ENCODE data around the gene POLR2J. TPM values are rescaled to one million over a fixed set of nuclear protein-coding genes. Genes with fewer than 3 reads are reported as not detected.
"Not testable (repeated sequence)": the region's sequence is repeated elsewhere in the genome, so short reads cannot be mapped to it uniquely, and the experiment has no call there.

The POLR2J gene
- total RNA-seq, 1 donor from 2014 or later = 55.3 TPM

DNA sequence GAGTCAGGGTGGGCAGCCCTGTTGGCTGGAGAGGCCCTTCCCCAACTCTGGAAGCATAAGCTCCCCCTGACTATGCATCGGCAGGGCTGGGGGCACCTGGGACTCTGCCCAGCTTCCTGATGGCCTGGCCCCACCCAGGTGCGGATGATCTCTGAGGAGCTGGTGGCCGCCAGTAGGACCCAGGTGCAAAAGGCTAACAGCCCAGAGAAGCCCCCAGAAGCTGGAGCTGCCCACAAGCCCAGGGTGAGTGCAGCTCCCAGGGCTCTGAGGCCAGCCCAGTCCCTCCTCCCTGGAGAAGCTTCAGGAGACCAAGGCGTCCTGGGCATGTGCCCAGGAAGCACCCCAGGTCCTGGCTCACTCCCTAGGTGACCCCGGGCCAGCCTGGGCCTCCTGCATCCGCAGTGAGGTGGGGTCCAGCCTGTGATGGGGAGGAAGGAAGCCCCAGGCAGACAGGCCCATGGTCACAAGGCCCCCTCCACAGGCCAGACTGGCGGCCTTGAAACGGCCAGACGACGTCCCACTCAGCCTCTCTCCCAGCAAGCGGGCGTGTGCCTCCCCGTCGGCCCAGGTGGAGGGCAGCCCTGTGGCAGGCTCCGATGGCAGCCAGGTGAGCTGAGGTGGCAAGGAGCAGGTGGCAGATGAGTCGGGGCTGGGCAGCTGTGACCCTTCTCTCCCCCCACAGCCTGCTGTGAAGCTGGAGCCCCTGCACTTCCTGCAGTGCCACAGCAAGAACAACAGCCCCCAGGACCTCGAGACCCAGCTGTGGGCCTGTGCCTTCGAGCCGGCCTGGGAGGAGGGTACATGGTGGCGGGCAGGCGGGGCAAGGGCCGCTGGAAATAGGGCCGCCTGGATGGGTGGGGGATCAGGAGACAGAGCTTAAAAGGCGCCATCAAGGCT lies 10.9 kb downstream of the POLR2J start:
- peaks cover 22% of the 10 kb centered on the region for H3K4me1 Mint-ChIP-seq (ENCODE audit: low read depth)
- no peak overlapping the region for H3K4me3 Mint-ChIP-seq
- H3K27ac Mint-ChIP-seq = no peak overlapping the region
- DNase-seq (ENCODE audit: low spot score) = no peak
- peaks cover 8% of the 10 kb centered on the region for H3K36me3 Mint-ChIP-seq (ENCODE audit: low read depth)
- H3K9me3 Mint-ChIP-seq = no peaks in the 10 kb centered on the region
- H3K27me3 Mint-ChIP-seq (ENCODE audit: insufficient read depth) = no peaks in the 10 kb centered on the region
- intact Hi-C loops (cut with micrococcal nuclease) = no loop called here

GRCh38 chr7:102466097-102466496 lies 12.6 kb downstream of the POLR2J start:
- Mint-ChIP-seq H3K4me3 (peak overlapping the region; percentile 94), H3K36me3 (ENCODE audit: low read depth) (peaks cover 7% of the 10 kb centered on the region), H3K27me3 (ENCODE audit: insufficient read depth) (no peaks in the 10 kb centered on the region), H3K4me1 (ENCODE audit: low read depth) (peaks cover 27% of the 10 kb centered on the region), H3K27ac (no peak overlapping the region), H3K9me3 (no peaks in the 10 kb centered on the region)
- intact Hi-C loops (cut with micrococcal nuclease) = no loop called here
- DNase-seq (ENCODE audit: low spot score) = no peak

- peak; percentile 92 for DNase-seq (ENCODE audit: low spot score)
- Mint-ChIP-seq H3K9me3 (no peaks in the 10 kb centered on the region), H3K27ac (peak within 1 kb of the TSS; percentile 69), H3K4me1 (ENCODE audit: low read depth) (peaks cover 27% of the 10 kb centered on the region), H3K4me3 (peak within 1 kb of the TSS; percentile 94), H3K27me3 (ENCODE audit: insufficient read depth) (no peaks in the 10 kb centered on the region), H3K36me3 (ENCODE audit: low read depth) (peaks cover 3% of the 10 kb centered on the region)
- intact Hi-C loops (cut with micrococcal nuclease) = loop anchor here (1.0 to 5.0 kb wide), 7 partner anchors 30 to 177 kb away; partner anchors contain the start of genes PRKRIP1 and SH2B2
These were observed 14.0 kb downstream of the POLR2J start, which contains the start of the genes ALKBH4 and LRWD1 for GRCh38 chr7:102464577-102465280. Gene ALKBH4 (minus strand): TSS chr7:102464863. CDS start chr7:102464836, 27 bp downstream. Gene LRWD1 (plus strand): TSS chr7:102464984. CDS start chr7:102465081, 97 bp downstream.

GRCh38 chr7:102463841-102464576 lies 14.7 kb downstream of the POLR2J start:
- Mint-ChIP-seq H3K4me3 (peak overlapping the region; percentile 94), H3K27ac (peak overlapping the region; percentile 69), H3K9me3 (no peaks in the 10 kb centered on the region), H3K36me3 (ENCODE audit: low read depth) (peaks cover 3% of the 10 kb centered on the region), H3K27me3 (ENCODE audit: insufficient read depth) (no peaks in the 10 kb centered on the region), H3K4me1 (ENCODE audit: low read depth) (peaks cover 27% of the 10 kb centered on the region)
- intact Hi-C loops (cut with micrococcal nuclease) = loop anchor here (1.0 to 5.0 kb wide), 6 partner anchors 30 to 177 kb away; partner anchors contain the start of genes PRKRIP1 and SH2B2
- no peak for DNase-seq (ENCODE audit: low spot score)

DNA sequence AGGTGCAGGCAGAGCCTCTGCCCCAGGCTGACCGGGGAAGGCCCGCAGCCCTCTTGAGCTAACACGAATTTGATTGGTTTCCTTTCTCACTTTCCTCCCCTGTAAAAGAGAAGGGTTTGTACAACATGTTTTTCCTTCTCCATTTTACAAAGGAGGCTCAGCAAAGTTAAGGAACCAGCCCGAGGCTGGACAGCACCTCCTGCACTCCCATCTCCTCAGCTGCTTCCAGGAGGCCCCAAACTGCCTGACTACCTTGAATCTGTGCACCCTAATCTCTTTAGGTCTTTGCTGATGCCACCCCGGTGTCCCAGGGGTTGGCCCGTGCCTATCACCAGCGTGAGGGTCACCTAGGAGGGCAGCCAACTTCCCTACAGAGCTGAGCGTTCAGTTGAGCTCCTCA lies 18.3 kb downstream of the POLR2J start:
- Mint-ChIP-seq H3K27ac (no peak overlapping the region), H3K9me3 (no peaks in the 10 kb centered on the region), H3K4me1 (ENCODE audit: low read depth) (peaks cover 14% of the 10 kb centered on the region), H3K36me3 (ENCODE audit: low read depth) (peaks cover 1% of the 10 kb centered on the region), H3K4me3 (no peak overlapping the region), H3K27me3 (ENCODE audit: insufficient read depth) (no peaks in the 10 kb centered on the region)
- intact Hi-C loops (cut with micrococcal nuclease) = loop anchor here (5.0 kb wide), 1 partner anchor 173 kb away; the partner anchor contains the start of gene SH2B2
- DNase-seq (ENCODE audit: low spot score) = no peak

DNA sequence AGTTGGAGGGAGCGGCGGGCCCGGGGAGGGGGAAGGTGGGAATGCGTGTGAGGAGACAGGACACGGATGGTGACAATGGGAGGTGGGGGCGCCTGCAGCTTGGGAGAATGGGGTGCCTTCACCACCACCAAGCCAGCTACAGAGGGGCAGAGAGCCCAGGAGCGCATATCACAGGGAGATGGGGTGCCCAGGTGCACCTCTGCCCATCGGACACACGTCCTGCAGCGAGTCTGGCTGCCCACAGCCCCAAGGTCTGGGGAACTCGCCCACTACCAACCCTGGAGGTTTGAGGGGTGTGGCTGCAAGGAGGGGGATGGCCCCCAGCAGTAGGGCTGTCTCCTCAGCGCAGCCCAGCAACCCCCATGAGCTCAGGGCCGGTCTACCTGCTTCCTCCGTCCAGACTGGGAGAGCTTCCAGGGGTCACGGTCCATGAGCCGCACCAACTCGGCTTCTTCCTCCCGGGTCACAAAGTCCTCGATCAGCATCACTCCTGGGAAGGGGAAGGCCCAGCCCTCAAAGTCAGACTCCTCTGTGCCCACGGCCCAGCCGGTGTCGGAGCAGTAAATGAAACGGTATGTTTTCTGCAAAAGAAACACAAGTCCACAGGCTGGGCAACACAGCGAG lies 19.4 kb downstream of the POLR2J start:
- no peaks in the 10 kb centered on the region for H3K9me3 Mint-ChIP-seq
- no peak overlapping the region for H3K27ac Mint-ChIP-seq
- no peak overlapping the region for H3K4me3 Mint-ChIP-seq
- intact Hi-C loops (cut with micrococcal nuclease) = no loop called here
- DNase-seq (ENCODE audit: low spot score) = no peak
- H3K27me3 Mint-ChIP-seq (ENCODE audit: insufficient read depth) = no peaks in the 10 kb centered on the region
- H3K36me3 Mint-ChIP-seq (ENCODE audit: low read depth) = peaks cover 1% of the 10 kb centered on the region
- peaks cover 14% of the 10 kb centered on the region for H3K4me1 Mint-ChIP-seq (ENCODE audit: low read depth)

- H3K4me1 Mint-ChIP-seq (ENCODE audit: low read depth) = peaks cover under 1% of the 10 kb centered on the region
- H3K4me3 Mint-ChIP-seq = no peak overlapping the region
- H3K9me3 Mint-ChIP-seq = no peaks in the 10 kb centered on the region
- intact Hi-C loops (cut with micrococcal nuclease) = no loop called here
- DNase-seq (ENCODE audit: low spot score) = no peak
- no peak overlapping the region for H3K27ac Mint-ChIP-seq
- no peaks in the 10 kb centered on the region for H3K36me3 Mint-ChIP-seq (ENCODE audit: low read depth)
- no peaks in the 10 kb centered on the region for H3K27me3 Mint-ChIP-seq (ENCODE audit: insufficient read depth)
These were observed 21.3 kb downstream of the POLR2J start for GRCh38 chr7:102457352-102457924.

DNA sequence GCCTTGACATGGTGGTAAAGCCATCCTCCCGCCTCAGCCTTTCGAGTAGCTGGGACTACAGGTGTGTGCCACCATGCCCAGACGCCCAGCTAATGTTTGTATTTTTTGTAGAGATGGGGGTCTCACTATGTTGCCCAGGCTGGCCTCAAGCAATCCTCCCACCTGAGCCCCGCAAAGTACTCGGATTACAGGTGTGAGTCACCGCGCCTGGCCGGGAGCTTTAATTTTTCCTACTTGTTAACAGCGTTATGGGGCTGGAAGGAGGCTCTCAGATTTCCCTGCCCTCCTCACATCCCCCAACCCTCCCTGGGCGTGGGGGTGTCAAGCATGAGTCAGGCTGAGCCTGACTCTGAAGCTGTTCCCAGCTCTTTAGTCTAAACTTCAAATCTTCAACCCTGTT lies 22.4 kb downstream of the POLR2J start:
- Mint-ChIP-seq H3K4me1 (ENCODE audit: low read depth) (no peaks in the 10 kb centered on the region), H3K9me3 (no peaks in the 10 kb centered on the region), H3K27me3 (ENCODE audit: insufficient read depth) (no peaks in the 10 kb centered on the region), H3K36me3 (ENCODE audit: low read depth) (no peaks in the 10 kb centered on the region), H3K4me3 (no peak overlapping the region), H3K27ac (no peak overlapping the region)
- no peak for DNase-seq (ENCODE audit: low spot score)
- intact Hi-C loops (cut with micrococcal nuclease) = no loop called here

- no peak for DNase-seq (ENCODE audit: low spot score)
- H3K36me3 Mint-ChIP-seq (ENCODE audit: low read depth) = no peaks in the 10 kb centered on the region
- no peaks in the 10 kb centered on the region for H3K27me3 Mint-ChIP-seq (ENCODE audit: insufficient read depth)
- no peak overlapping the region for H3K4me3 Mint-ChIP-seq
- intact Hi-C loops (cut with micrococcal nuclease) = no loop called here
- no peaks in the 10 kb centered on the region for H3K9me3 Mint-ChIP-seq
- no peak overlapping the region for H3K27ac Mint-ChIP-seq
- no peaks in the 10 kb centered on the region for H3K4me1 Mint-ChIP-seq (ENCODE audit: low read depth)
These were observed 23.1 kb downstream of the POLR2J start for GRCh38 chr7:102455596-102455995.

DNA sequence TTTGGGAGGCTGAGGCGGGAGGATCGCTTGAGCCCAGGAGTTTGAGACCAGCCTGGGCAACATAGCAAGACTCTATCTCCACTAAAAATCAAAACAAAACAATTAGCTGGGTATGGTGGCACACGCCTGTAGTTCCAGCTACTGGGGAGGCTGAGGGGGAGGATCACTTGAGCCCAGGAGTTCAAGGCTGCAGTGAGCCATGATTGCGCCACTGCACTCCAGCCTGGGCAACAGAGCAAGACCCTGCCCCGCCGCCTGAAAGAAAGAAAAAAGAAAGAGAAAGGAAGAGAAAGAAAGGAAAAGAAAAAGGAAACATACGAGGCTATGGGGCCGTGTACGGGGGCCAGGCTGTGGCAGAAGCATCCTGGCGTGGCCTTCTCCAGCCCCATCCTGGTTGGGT lies 23.8 kb downstream of the POLR2J start:
- H3K4me1 Mint-ChIP-seq (ENCODE audit: low read depth); intact Hi-C loops (cut with micrococcal nuclease); H3K4me3 Mint-ChIP-seq; H3K27me3 Mint-ChIP-seq (ENCODE audit: insufficient read depth); DNase-seq (ENCODE audit: low spot score); H3K9me3 Mint-ChIP-seq; H3K36me3 Mint-ChIP-seq (ENCODE audit: low read depth); H3K27ac Mint-ChIP-seq: not testable (repeated sequence)

DNA sequence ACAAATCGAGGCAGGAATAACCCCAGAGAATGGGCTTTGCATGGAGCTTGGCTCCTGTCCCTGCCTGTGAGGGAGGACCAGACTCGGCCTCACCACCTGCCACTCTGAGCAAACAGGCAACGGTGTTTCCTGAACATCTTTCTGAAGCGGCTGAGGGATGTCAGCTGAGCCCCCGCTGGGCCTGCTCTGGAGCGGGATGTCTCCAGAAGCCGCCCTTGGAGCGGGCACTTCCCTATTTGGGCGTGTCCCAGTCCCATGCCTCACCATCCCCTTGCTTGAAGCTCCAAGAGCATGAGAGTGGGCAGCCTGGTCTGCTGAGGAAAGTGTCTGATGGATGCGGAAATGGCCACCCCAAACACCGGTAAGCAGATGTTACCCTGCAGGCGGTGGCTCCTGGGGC lies 24.3 kb downstream of the POLR2J start:
- Mint-ChIP-seq H3K4me3 (no peak overlapping the region), H3K27ac (no peak overlapping the region), H3K9me3 (no peaks in the 10 kb centered on the region), H3K4me1 (ENCODE audit: low read depth) (no peaks in the 10 kb centered on the region), H3K27me3 (ENCODE audit: insufficient read depth) (no peaks in the 10 kb centered on the region), H3K36me3 (ENCODE audit: low read depth) (peaks cover 4% of the 10 kb centered on the region)
- DNase-seq (ENCODE audit: low spot score) = no peak
- intact Hi-C loops (cut with micrococcal nuclease) = no loop called here

DNA sequence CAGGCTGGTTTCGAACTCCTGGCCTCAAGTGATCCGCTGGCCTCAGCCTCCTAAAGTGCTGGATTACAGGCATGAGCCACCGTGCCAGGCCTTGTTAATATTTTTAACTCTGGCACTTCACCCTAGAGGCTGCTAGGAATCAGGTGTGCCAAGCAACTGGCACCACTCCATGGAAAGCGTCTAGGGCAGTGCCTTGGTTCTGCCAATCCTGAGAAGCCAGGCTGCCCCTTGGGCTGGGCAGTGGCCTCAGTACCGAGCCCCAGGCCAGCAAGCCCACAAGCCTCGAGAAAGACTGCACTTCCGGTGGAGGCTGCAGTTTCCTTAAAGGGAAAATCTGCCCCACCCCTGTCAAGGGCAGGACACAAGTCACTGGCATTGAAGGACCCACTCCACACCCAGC lies 25.4 kb downstream of the POLR2J start:
- H3K4me3 Mint-ChIP-seq = no peak overlapping the region
- no peaks in the 10 kb centered on the region for H3K4me1 Mint-ChIP-seq (ENCODE audit: low read depth)
- no peak for DNase-seq (ENCODE audit: low spot score)
- no peaks in the 10 kb centered on the region for H3K27me3 Mint-ChIP-seq (ENCODE audit: insufficient read depth)
- no peaks in the 10 kb centered on the region for H3K9me3 Mint-ChIP-seq
- intact Hi-C loops (cut with micrococcal nuclease) = no loop called here
- peaks cover 8% of the 10 kb centered on the region for H3K36me3 Mint-ChIP-seq (ENCODE audit: low read depth)
- no peak overlapping the region for H3K27ac Mint-ChIP-seq

Measured in activated T-helper 1 cell treated with anti-CD3 and anti-CD28 coated beads, Interleukin-12 subunit alpha, Interleukin-12 subunit beta, Interleukin-2, Interleukin-4 antibody, amounts not matched to agents 30 ng/mL and 10 ng/mL and 1 ng/mL, durations not matched to agents 14 hours and 24 hours and 36 hours (primary cell).